Measurements from ENCODE around the gene GRSF1. TPM values are rescaled to one million over a fixed set of nuclear protein-coding genes. Genes with fewer than 3 reads are reported as not detected.
A peak's percentile ranks its signal among the peaks of the same experiment; 100 is the strongest.

The GRSF1 gene
- total and polyA plus RNA-seq, 2 of the 13 experiments (the other 11 are each of a cell fraction or from before 2014, with no cell fraction given) = 66.5 to 103 TPM

- TF ChIP-seq, protein P1, sequence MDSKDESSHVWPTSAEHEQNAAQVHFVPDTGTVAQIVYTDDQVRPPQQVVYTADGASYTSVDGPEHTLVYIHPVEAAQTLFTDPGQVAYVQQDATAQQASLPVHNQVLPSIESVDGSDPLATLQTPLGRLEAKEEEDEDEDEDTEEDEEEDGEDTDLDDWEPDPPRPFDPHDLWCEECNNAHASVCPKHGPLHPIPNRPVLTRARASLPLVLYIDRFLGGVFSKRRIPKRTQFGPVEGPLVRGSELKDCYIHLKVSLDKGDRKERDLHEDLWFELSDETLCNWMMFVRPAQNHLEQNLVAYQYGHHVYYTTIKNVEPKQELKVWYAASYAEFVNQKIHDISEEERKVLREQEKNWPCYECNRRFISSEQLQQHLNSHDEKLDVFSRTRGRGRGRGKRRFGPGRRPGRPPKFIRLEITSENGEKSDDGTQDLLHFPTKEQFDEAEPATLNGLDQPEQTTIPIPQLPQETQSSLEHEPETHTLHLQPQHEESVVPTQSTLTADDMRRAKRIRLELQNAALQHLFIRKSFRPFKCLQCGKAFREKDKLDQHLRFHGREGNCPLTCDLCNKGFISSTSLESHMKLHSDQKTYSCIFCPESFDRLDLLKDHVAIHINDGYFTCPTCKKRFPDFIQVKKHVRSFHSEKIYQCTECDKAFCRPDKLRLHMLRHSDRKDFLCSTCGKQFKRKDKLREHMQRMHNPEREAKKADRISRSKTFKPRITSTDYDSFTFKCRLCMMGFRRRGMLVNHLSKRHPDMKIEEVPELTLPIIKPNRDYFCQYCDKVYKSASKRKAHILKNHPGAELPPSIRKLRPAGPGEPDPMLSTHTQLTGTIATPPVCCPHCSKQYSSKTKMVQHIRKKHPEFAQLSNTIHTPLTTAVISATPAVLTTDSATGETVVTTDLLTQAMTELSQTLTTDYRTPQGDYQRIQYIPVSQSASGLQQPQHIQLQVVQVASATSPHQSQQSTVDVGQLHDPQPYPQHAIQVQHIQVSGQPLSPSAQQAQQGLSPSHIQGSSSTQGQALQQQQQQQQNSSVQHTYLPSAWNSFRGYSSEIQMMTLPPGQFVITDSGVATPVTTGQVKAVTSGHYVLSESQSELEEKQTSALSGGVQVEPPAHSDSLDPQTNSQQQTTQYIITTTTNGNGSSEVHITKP (CRISPR knock-in tag; IDR thresholded peaks at IDR 0.05; ENCODE audit: low read depth) = no peak
- TF ChIP-seq PPARG (CRISPR knock-in tag; conservative IDR thresholded peaks at IDR 0.05) = no peak
- TF ChIP-seq, protein P2, sequence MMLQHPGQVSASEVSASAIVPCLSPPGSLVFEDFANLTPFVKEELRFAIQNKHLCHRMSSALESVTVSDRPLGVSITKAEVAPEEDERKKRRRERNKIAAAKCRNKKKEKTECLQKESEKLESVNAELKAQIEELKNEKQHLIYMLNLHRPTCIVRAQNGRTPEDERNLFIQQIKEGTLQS (CRISPR knock-in tag; IDR thresholded peaks at IDR 0.05) = 0 out of 2 replicates have a peak, but pooled peaks have one; percentile 19
- TF ChIP-seq KAT7 (CRISPR knock-in tag; IDR thresholded peaks at IDR 0.05; ENCODE audit: borderline replicate concordance) = no peak
- peak; percentile 28 for TF ChIP-seq TAF1 (CRISPR knock-in tag; IDR thresholded peaks at IDR 0.05)
- no peak for TF ChIP-seq ZNF674 (CRISPR knock-in tag; IDR thresholded peaks at IDR 0.05; ENCODE audit: low read depth)
- no peak for TF ChIP-seq ZNF83 (CRISPR knock-in tag; IDR thresholded peaks at IDR 0.05; ENCODE audit: borderline replicate concordance)
- TF ChIP-seq ZNF550 (CRISPR knock-in tag; IDR thresholded peaks at IDR 0.05; ENCODE audit: borderline replicate concordance) = no peak
- no peak for TF ChIP-seq SSRP1 (CRISPR knock-in tag; IDR thresholded peaks at IDR 0.05)
- 0 out of 2 replicates have a peak, but pooled peaks have one; percentile 27 for TF ChIP-seq ELF4 (CRISPR knock-in tag; IDR thresholded peaks at IDR 0.05; ENCODE audit: borderline replicate concordance)
- TF ChIP-seq ONECUT2 (CRISPR knock-in tag; IDR thresholded peaks at IDR 0.05) = no peak
- TF ChIP-seq, protein P3, sequence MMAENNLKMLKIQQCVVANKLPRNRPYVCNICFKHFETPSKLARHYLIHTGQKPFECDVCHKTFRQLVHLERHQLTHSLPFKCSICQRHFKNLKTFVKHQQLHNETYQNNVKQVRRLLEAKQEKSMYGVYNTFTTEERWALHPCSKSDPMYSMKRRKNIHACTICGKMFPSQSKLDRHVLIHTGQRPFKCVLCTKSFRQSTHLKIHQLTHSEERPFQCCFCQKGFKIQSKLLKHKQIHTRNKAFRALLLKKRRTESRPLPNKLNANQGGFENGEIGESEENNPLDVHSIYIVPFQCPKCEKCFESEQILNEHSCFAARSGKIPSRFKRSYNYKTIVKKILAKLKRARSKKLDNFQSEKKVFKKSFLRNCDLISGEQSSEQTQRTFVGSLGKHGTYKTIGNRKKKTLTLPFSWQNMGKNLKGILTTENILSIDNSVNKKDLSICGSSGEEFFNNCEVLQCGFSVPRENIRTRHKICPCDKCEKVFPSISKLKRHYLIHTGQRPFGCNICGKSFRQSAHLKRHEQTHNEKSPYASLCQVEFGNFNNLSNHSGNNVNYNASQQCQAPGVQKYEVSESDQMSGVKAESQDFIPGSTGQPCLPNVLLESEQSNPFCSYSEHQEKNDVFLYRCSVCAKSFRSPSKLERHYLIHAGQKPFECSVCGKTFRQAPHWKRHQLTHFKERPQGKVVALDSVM (CRISPR knock-in tag; IDR thresholded peaks at IDR 0.05) = no peak
- 0 out of 2 replicates have a peak, but pooled peaks have one; percentile 53 for TF ChIP-seq ZNF605 (CRISPR knock-in tag; IDR thresholded peaks at IDR 0.05)
- TF ChIP-seq ZNF460 (CRISPR knock-in tag; IDR thresholded peaks at IDR 0.05; ENCODE audit: borderline replicate concordance) = no peak
- TF ChIP-seq, protein P4, sequence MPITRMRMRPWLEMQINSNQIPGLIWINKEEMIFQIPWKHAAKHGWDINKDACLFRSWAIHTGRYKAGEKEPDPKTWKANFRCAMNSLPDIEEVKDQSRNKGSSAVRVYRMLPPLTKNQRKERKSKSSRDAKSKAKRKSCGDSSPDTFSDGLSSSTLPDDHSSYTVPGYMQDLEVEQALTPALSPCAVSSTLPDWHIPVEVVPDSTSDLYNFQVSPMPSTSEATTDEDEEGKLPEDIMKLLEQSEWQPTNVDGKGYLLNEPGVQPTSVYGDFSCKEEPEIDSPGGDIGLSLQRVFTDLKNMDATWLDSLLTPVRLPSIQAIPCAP (CRISPR knock-in tag; IDR thresholded peaks at IDR 0.05; ENCODE audit: low read depth) = no peak
- peak; percentile 90 for TF ChIP-seq RBFOX2 (IDR thresholded peaks at IDR 0.05; ENCODE audit: low read depth, low read length)
Observed at GRCh38 chr4:70838666-70839588, 763 bp downstream of the GRSF1 start (continued).
